Hepatocyte (in vitro differentiated cells): Measurements from ENCODE around the gene CAMKK2. TPM values are rescaled to one million over a fixed set of nuclear protein-coding genes. Genes with fewer than 3 reads are reported as not detected.

ENCODE experiments used
- DNase-seq: peaks from one replicate; pipeline ENCODE4 v3.0.0-alpha.2; 2016; ENCODE audit warnings: low spot score
- H2AFZ ChIP-seq: fragments of 200-600 bp; sonication (generic); 2 replicates; pipeline ENCODE4 v1.6.0; 2016; ENCODE audit warnings: antibody characterized with exemption, mild to moderate bottlenecking
- H3K27ac ChIP-seq: fragments of 200-600 bp; sonication (generic); 2 replicates; pipeline ENCODE4 v1.5.1; 2016; ENCODE audit warnings: mild to moderate bottlenecking
- H3K27me3 ChIP-seq: fragments of 200-600 bp; sonication (generic); 2 replicates; pipeline ENCODE4 v1.6.1; 2016
- H3K36me3 ChIP-seq: fragments of 200-600 bp; sonication (generic); replicated peaks from 2 replicates; pipeline ENCODE4 v1.5.1; 2016; ENCODE audit warnings: low read depth; ENCODE audit not compliant: insufficient read depth
- H3K4me1 ChIP-seq: fragments of 200-600 bp; sonication (generic); 2 replicates; pipeline ENCODE4 v1.5.1; 2016; ENCODE audit warnings: mild to moderate bottlenecking, moderate library complexity; ENCODE audit not compliant: insufficient read depth
- H3K4me2 ChIP-seq: fragments of 200-600 bp; sonication (generic); 2 replicates; pipeline ENCODE4 v1.6.0; 2016
- H3K4me3 ChIP-seq: fragments of 200-600 bp; sonication (generic); 2 replicates; pipeline ENCODE4 v1.5.1; 2016; ENCODE audit warnings: mild to moderate bottlenecking
- H3K79me2 ChIP-seq: fragments of 200-600 bp; sonication (generic); 2 replicates; pipeline ENCODE4 v1.6.0; 2017; ENCODE audit warnings: mild to moderate bottlenecking
- H3K9me2 ChIP-seq: fragments of 200-600 bp; sonication (generic); replicated peaks from 2 replicates; pipeline ENCODE4 v1.6.0; 2017; ENCODE audit warnings: mild to moderate bottlenecking; ENCODE audit not compliant: insufficient read depth
- H3K9me3 ChIP-seq: fragments of 200-600 bp; sonication (generic); 2 replicates; pipeline ENCODE4 v1.5.1; 2016; ENCODE audit warnings: low read depth, mild to moderate bottlenecking
- H4K20me1 ChIP-seq: fragments of 200-600 bp; sonication (generic); 2 replicates; pipeline ENCODE4 v1.6.0; 2016; ENCODE audit warnings: mild to moderate bottlenecking; ENCODE audit not compliant: insufficient read depth, poor library complexity, severe bottlenecking
- CTCF ChIP-seq: fragments of 200-600 bp; sonication (generic); IDR thresholded peaks from 2 replicates; pipeline ENCODE4 v1.5.1; 2016; ENCODE audit warnings: antibody characterized with exemption, mild to moderate bottlenecking; ENCODE audit not compliant: poor library complexity
- EZH2 ChIP-seq: fragments of 200-600 bp; sonication (generic); IDR thresholded peaks from 2 replicates; pipeline ENCODE4 v1.6.1; 2016; ENCODE audit warnings: antibody characterized with exemption, mild to moderate bottlenecking, borderline replicate concordance
- EZH2phosphoT487 ChIP-seq: fragments of 200-600 bp; sonication (generic); IDR thresholded peaks from one replicate; pipeline ENCODE4 v1.6.1; 2018; ENCODE audit warnings: antibody characterized with exemption, mild to moderate bottlenecking, low read depth, moderate library complexity; ENCODE audit not compliant: unreplicated experiment, severe bottlenecking
- WGBS: methylation state at CpG from one replicate; pipeline ENCODE4 v1.1.6; 2016; ENCODE audit warnings: low lambda C conversion rate; ENCODE audit errors: missing lambda C conversion rate; 5-methylcytosine and 5-hydroxymethylcytosine counted together
- polyA plus RNA-seq: library from polyadenylated mRNA; unstranded; fragments of >200 nt; fragmentation: Nextera tagmentation; extraction: Ambion mirVana; gene quantifications from 2 replicates; pipeline ENCODE4 v1.2.1, GENCODE V29; 2016
- total RNA-seq: library from RNA; depleted of rRNA; stranded (reverse); fragments of >200 nt; gene quantifications from 2 replicates; pipeline ENCODE4 v1.2.3, GENCODE V29; 2014

Gene CAMKK2
- total and polyA plus RNA-seq, 2 experiments from 2014 or later, result 21.5 to 21.9 TPM

GRCh38 chr12:121217063-121217462 is 79.4 kb downstream of the CAMKK2 start:
- Histone ChIP-seq H3K4me1 (peaks cover 33% of the 10 kb centered on the region), H3K4me3 (no peak overlapping the region), H2AFZ (no peak overlapping the region), H3K36me3 (no peaks in the 10 kb centered on the region), H3K27ac (peak overlapping the region; percentile 90), H3K9me3 (no peaks in the 10 kb centered on the region), H3K9me2 (no peaks in the 10 kb centered on the region), H4K20me1 (no peaks in the 10 kb centered on the region), H3K4me2 (peak overlapping the region; percentile 65), H3K27me3 (no peaks in the 10 kb centered on the region), H3K79me2 (peaks cover 22% of the 10 kb centered on the region)
- WGBS, result 66% methylated on average over 8 of the region's 8 CpGs
- peak; percentile 58 for DNase-seq
- no peak for TF ChIP-seq CTCF
- TF ChIP-seq EZH2phosphoT487, result no peak
- TF ChIP-seq EZH2, result no peak

GRCh38 chr12:121216102-121216501 is 80.4 kb downstream of the CAMKK2 start:
- Histone ChIP-seq H3K4me3 (no peak overlapping the region), H4K20me1 (no peaks in the 10 kb centered on the region), H3K79me2 (peaks cover 32% of the 10 kb centered on the region), H3K36me3 (no peaks in the 10 kb centered on the region), H3K4me2 (no peak overlapping the region), H3K27ac (peak overlapping the region; percentile 90), H3K9me2 (no peaks in the 10 kb centered on the region), H3K27me3 (no peaks in the 10 kb centered on the region), H3K4me1 (peaks cover 34% of the 10 kb centered on the region), H3K9me3 (no peaks in the 10 kb centered on the region), H2AFZ (no peak overlapping the region)
- no peak for DNase-seq
- WGBS, result 97% methylated on average over 4 of the region's 4 CpGs
- no peak for TF ChIP-seq CTCF
- TF ChIP-seq EZH2, result no peak
- TF ChIP-seq EZH2phosphoT487, result no peak

- peaks cover 37% of the 10 kb centered on the region for H3K79me2 ChIP-seq
- H4K20me1 ChIP-seq, result no peaks in the 10 kb centered on the region
- H3K27me3 ChIP-seq, result no peaks in the 10 kb centered on the region
- H3K4me3 ChIP-seq, result no peak overlapping the region
- WGBS, result 70% methylated on average over 14 of the region's 14 CpGs
- no peak for TF ChIP-seq EZH2
- TF ChIP-seq CTCF, result no peak
- no peak for TF ChIP-seq EZH2phosphoT487
- H3K27ac ChIP-seq, result peak overlapping the region; percentile 94
- H3K4me2 ChIP-seq, result peak overlapping the region; percentile 47
- peaks cover 39% of the 10 kb centered on the region for H3K4me1 ChIP-seq
- DNase-seq, result peak; percentile 89
- H3K36me3 ChIP-seq, result no peaks in the 10 kb centered on the region
- no peak overlapping the region for H2AFZ ChIP-seq
- H3K9me3 ChIP-seq, result no peaks in the 10 kb centered on the region
- H3K9me2 ChIP-seq, result no peaks in the 10 kb centered on the region
Observed at GRCh38 chr12:121214855-121215745, 81.4 kb downstream of the CAMKK2 start.
